Caco-2 (cell line): ENCODE measurements around the gene MN1. TPM values are rescaled to one million over a fixed set of nuclear protein-coding genes. Genes with fewer than 3 reads are reported as not detected.

Experiments used
- Bru-seq: library from RNA; stranded (reverse); fragments of 400-500 nt; gene quantifications from one replicate; lab custom pipeline; 2021; lab: Mats Ljungman, UMichigan
- BruChase-seq, 2 experiments: library from RNA; stranded (reverse); fragments of 400-500 nt; gene quantifications; one replicate each; lab custom pipeline; 2021; lab: Mats Ljungman, UMichigan
- BruUV-seq: library from RNA; stranded (reverse); fragments of 400-500 nt; replicated peaks from 2 replicates; lab custom pipeline; 2021; lab: Mats Ljungman, UMichigan
- CTCF ChIA-PET: fragments of 300-600 bp; sonication (Branson Sonifier 250); formaldehyde crosslinking; loops from one replicate; lab custom pipeline; 2022; ENCODE audit warnings: antibody characterized with exemption; lab: Charles Lee
- POLR2A ChIA-PET: fragments of 300-600 bp; sonication (Branson Sonifier 250); formaldehyde crosslinking; loops from one replicate; lab custom pipeline; 2022; ENCODE audit warnings: antibody characterized with exemption; lab: Charles Lee
- DNase-seq, 2 experiments: peaks; one replicate each; pipeline versions ENCODE4 v3.0.0 to v3.0.0-alpha.2; 2020 to 2022
- H3K27me3 ChIP-seq: replicated peaks from 2 replicates; pipeline ENCODE4 v1.6.0; 2011; ENCODE audit warnings: low read length; ENCODE audit not compliant: control insufficient read depth, insufficient read depth
- H3K36me3 ChIP-seq: 2 replicates; pipeline ENCODE4 v1.5.1; 2011; ENCODE audit warnings: low read length; ENCODE audit not compliant: control insufficient read depth, insufficient read depth
- H3K4me1 ChIP-seq: fragments of 250-450 bp; sonication (Bioruptor Pico); 2 replicates; pipeline ENCODE4 v1.5.1; 2020; ENCODE audit warnings: mild to moderate bottlenecking
- H3K4me3 ChIP-seq: 2 replicates; pipeline ENCODE4 v1.5.1; 2011; ENCODE audit warnings: low read depth, mild to moderate bottlenecking, control low read depth, low read length
- H3K9me3 ChIP-seq: fragments of 250-450 bp; sonication (Bioruptor Pico); 2 replicates; pipeline ENCODE4 v1.5.1; 2020; ENCODE audit warnings: mild to moderate bottlenecking, moderate library complexity
- H3K27ac Mint-ChIP-seq: one replicate; pipeline ENCODE4 v1.8.0; 2022; ENCODE audit warnings: mixed read lengths; ENCODE audit not compliant: unreplicated experiment
- H3K27me3 Mint-ChIP-seq: one replicate; pipeline ENCODE4 v1.8.0; 2022; ENCODE audit warnings: mixed read lengths; ENCODE audit not compliant: insufficient read depth, unreplicated experiment
- H3K36me3 Mint-ChIP-seq: one replicate; pipeline ENCODE4 v1.8.0; 2022; ENCODE audit warnings: mild to moderate bottlenecking, mixed read lengths; ENCODE audit not compliant: insufficient read depth, unreplicated experiment
- H3K4me1 Mint-ChIP-seq: one replicate; pipeline ENCODE4 v1.8.0; 2022; ENCODE audit warnings: low read depth, mixed read lengths; ENCODE audit not compliant: unreplicated experiment
- H3K4me3 Mint-ChIP-seq: one replicate; pipeline ENCODE4 v1.8.0; 2022; ENCODE audit warnings: mild to moderate bottlenecking, moderate library complexity, mixed read lengths; ENCODE audit not compliant: unreplicated experiment
- H3K9me3 Mint-ChIP-seq: one replicate; pipeline ENCODE4 v1.8.0; 2022; ENCODE audit warnings: mixed read lengths; ENCODE audit not compliant: unreplicated experiment
- CTCF ChIP-seq, 2 experiments: fragments of 200-600 bp in 1 of 2; IDR thresholded peaks; 1 replicate in 1 of 2; 2 replicates in 1 of 2; pipeline versions ENCODE4 v1.5.1 to v1.8.0; 2011 to 2022; ENCODE audit warnings: antibody characterized with exemption in 1 of 2, control low read depth in 1 of 2, inconsistent platforms in 1 of 2, low read depth in 1 of 2, low read length in 1 of 2, mild to moderate bottlenecking in 1 of 2, moderate library complexity in 1 of 2; ENCODE audit not compliant: insufficient read depth in 1 of 2, severe bottlenecking in 1 of 2, unreplicated experiment in 1 of 2
- intact Hi-C: fragments of 100-400 bp; cut with micrococcal nuclease; formaldehyde crosslinking; loops from one replicate; pipeline ENCODE4 v1.10.0; 2022; ENCODE audit not compliant: unreplicated experiment
- long read RNA-seq: library from polyadenylated mRNA; stranded (forward); transcript quantifications from one replicate; pipeline ENCODE4 v2.0.0, GENCODE V29; 2022
- total RNA-seq: library from RNA; stranded (reverse); gene quantifications from 2 replicates; pipeline ENCODE4 v1.2.3, GENCODE V29; 2022

The MN1 gene
- total RNA-seq (0.32 and 0.44 TPM in 2 replicates), Bru-seq, nascent RNA (percentile 29 among the genes with signal in this experiment), BruChase-seq, experiment 1, labeled RNA remaining after a 2-hour chase (percentile 26 among the genes with signal in this experiment), BruChase-seq, experiment 2, labeled RNA remaining after a 6-hour chase (percentile 23 among the genes with signal in this experiment)
- long read RNA-seq, partial matches to known transcripts, result 0 of 2 reads
- long read RNA-seq, other reads (novel, unspliced or antisense), result 2 of 2 reads

GRCh38 chr22:27801616-27802345, at the start of gene MN1:
MN1 (minus strand) TSS chr22:27801756; CDS start chr22:27800543, 1,213 bp downstream.
- H3K27me3 ChIP-seq, result peaks cover 2% of the 10 kb centered on the region
- Mint-ChIP-seq H3K9me3 (no peaks in the 10 kb centered on the region), H3K36me3 (no peaks in the 10 kb centered on the region), H3K4me1 (peaks cover 6% of the 10 kb centered on the region), H3K27ac (no peak within 1 kb of the TSS), H3K4me3 (peak within 1 kb of the TSS; percentile 71), H3K27me3 (peaks cover 8% of the 10 kb centered on the region)
- no peak for TF ChIP-seq CTCF (IDR thresholded peaks at IDR 0.05; ENCODE audit: insufficient read depth in 1 of 2, low read depth in 1 of 2, low read length in 1 of 2, severe bottlenecking in 1 of 2, unreplicated experiment in 1 of 2)
- H3K4me1 ChIP-seq, result no peaks in the 10 kb centered on the region
- CTCF ChIA-PET, result interaction anchor here (0.8 to 1.3 kb wide), 2 partner anchors 22 to 102 kb away, joined by 6 read pairs; no protein-coding TSS in a partner anchor
- intact Hi-C loops, result loop anchor here (10.0 kb wide), 2 partner anchors 167 to 1127 kb away; no protein-coding TSS in a partner anchor
- H3K4me3 ChIP-seq, result peak within 1 kb of the TSS; percentile 72
- BruUV-seq, result no TSS peak
- H3K9me3 ChIP-seq, result no peaks in the 10 kb centered on the region
- peak in 1 of 2 experiments; percentile 27 for DNase-seq
- POLR2A ChIA-PET, result no interaction called here
- H3K36me3 ChIP-seq, result no peaks in the 10 kb centered on the region

GRCh38 chr22:27850000-27850521, 48.5 kb upstream of the MN1 start:
- TF ChIP-seq CTCF (IDR thresholded peaks at IDR 0.05; ENCODE audit: insufficient read depth in 1 of 2, low read depth in 1 of 2, low read length in 1 of 2, severe bottlenecking in 1 of 2, unreplicated experiment in 1 of 2), result no peak
- intact Hi-C loops, result no loop called here
- Histone ChIP-seq H3K9me3 (no peaks in the 10 kb centered on the region), H3K4me1 (no peaks in the 10 kb centered on the region), H3K36me3 (no peaks in the 10 kb centered on the region; the same call in none of the 2 replicates), H3K4me3 (no peak overlapping the region), H3K27me3 (no peaks in the 10 kb centered on the region)
- no peaks in the 10 kb centered on the region for H3K27me3 Mint-ChIP-seq
- no peak for DNase-seq
- peaks cover 57% of the 10 kb centered on the region for H3K36me3 Mint-ChIP-seq
- no peak overlapping the region for H3K27ac Mint-ChIP-seq
- CTCF ChIA-PET, result no interaction called here
- H3K4me3 Mint-ChIP-seq, result no peak overlapping the region
- no peaks in the 10 kb centered on the region for H3K9me3 Mint-ChIP-seq
- H3K4me1 Mint-ChIP-seq, result peaks cover 7% of the 10 kb centered on the region
- no TSS peak for BruUV-seq
- POLR2A ChIA-PET, result no interaction called here

- TF ChIP-seq CTCF (IDR thresholded peaks at IDR 0.05; ENCODE audit: insufficient read depth in 1 of 2, low read depth in 1 of 2, low read length in 1 of 2, severe bottlenecking in 1 of 2, unreplicated experiment in 1 of 2), result no peak
- Histone ChIP-seq H3K36me3 (no peaks in the 10 kb centered on the region; the same call in 1 of the 2 replicates), H3K9me3 (no peaks in the 10 kb centered on the region), H3K4me3 (no peak overlapping the region), H3K27me3 (no peaks in the 10 kb centered on the region), H3K4me1 (no peaks in the 10 kb centered on the region)
- no peak overlapping the region for H3K27ac Mint-ChIP-seq
- intact Hi-C loops, result no loop called here
- H3K27me3 Mint-ChIP-seq, result no peaks in the 10 kb centered on the region
- peaks cover 44% of the 10 kb centered on the region for H3K36me3 Mint-ChIP-seq
- ChIA-PET POLR2A (no interaction called here), CTCF (no interaction called here)
- no TSS peak for BruUV-seq
- H3K9me3 Mint-ChIP-seq, result no peaks in the 10 kb centered on the region
- no peak for DNase-seq
- peaks cover 7% of the 10 kb centered on the region for H3K4me1 Mint-ChIP-seq
- no peak overlapping the region for H3K4me3 Mint-ChIP-seq
These were observed 46.4 kb upstream of the MN1 start for GRCh38 chr22:27848005-27848404.
